HepG2 (cell line): ENCODE data around the gene CD109. TPM values are rescaled to one million over a fixed set of nuclear protein-coding genes. Genes with fewer than 3 reads are reported as not detected.

Source experiments
- ATAC-seq: fragments of 200-7000 bp; cut with Tn5 transposase; 3 replicates; pipeline ENCODE4 v1.9.1; 2020; ENCODE audit warnings: mild to moderate bottlenecking, moderate library complexity
- BruUV-seq: library from RNA; stranded (reverse); fragments of 400-500 nt; replicated peaks from 2 replicates; lab custom pipeline; 2021; lab: Mats Ljungman, UMichigan
- CTCF ChIA-PET: fragments of 300-600 bp; formaldehyde crosslinking; extraction: SDS; loops from one replicate; lab custom pipeline; 2021; ENCODE audit warnings: low total read pairs, inconsistent platforms, low intra/inter-chr PET ratio; lab: Yijun Ruan, JAX
- POLR2A ChIA-PET: fragments of 350-600 bp; sonication (Branson Sonifier 250); formaldehyde crosslinking; loops from one replicate; lab custom pipeline; 2020; ENCODE audit warnings: antibody characterized with exemption, inconsistent platforms; lab: Yijun Ruan, JAX
- DNase-seq: peaks from one replicate; pipeline ENCODE4 v3.0.0-alpha.2; 2015; ENCODE audit warnings: low spot score
- FAIRE-seq: peaks from 3 replicates; lab custom pipeline; 2011; peaks lifted over from hg19 to GRCh38; lab: Jason Lieb, UNC
- H2AFZ ChIP-seq: one replicate; pipeline ENCODE4 v1.6.1; 2011; ENCODE audit warnings: low read length, inconsistent platforms
- H3K27ac ChIP-seq: fragments of 300-600 bp; 3 replicates; pipeline ENCODE4 v1.8.0; 2011; ENCODE audit warnings: mixed run types, mild to moderate bottlenecking, mixed read lengths, low read length, inconsistent platforms; ENCODE audit not compliant: insufficient read depth; ENCODE audit errors: extremely low read length
- H3K27me3 ChIP-seq, 2 experiments: fragments of 200-600 bp in 1 of 2; 2 replicates in 1 of 2; 3 replicates in 1 of 2; pipeline versions ENCODE4 v1.6.0 to v1.8.0; 2011; ENCODE audit warnings: low read length in 2 of 2, mild to moderate bottlenecking in 2 of 2, moderate library complexity in 2 of 2, inconsistent platforms in 1 of 2; ENCODE audit not compliant: insufficient read depth in 2 of 2, control insufficient read depth in 1 of 2
- H3K36me3 ChIP-seq, 2 experiments: fragments of 200-600 bp in 1 of 2; replicated peaks in 1 of 2; 2 replicates in 1 of 2; 3 replicates in 1 of 2; pipeline versions ENCODE4 v1.5.1 to v1.8.0; 2011; ENCODE audit warnings: low read length in 2 of 2, inconsistent platforms in 1 of 2; ENCODE audit not compliant: insufficient read depth in 2 of 2, control insufficient read depth in 1 of 2
- H3K4me1 ChIP-seq: 2 replicates; pipeline ENCODE4 v1.5.1; 2012; ENCODE audit warnings: low read length, inconsistent platforms; ENCODE audit not compliant: insufficient read depth
- H3K4me2 ChIP-seq: 2 replicates; pipeline ENCODE4 v1.6.0; 2011; ENCODE audit warnings: low read depth, low read length, inconsistent platforms
- H3K4me3 ChIP-seq, 3 experiments: fragments of 200-600 bp in 1 of 3; sonication (generic), shearing (Covaris generic) in 1 of 3; replicated peaks in 1 of 3; 2 replicates each; pipeline ENCODE4 v1.5.1; 2011 to 2016; ENCODE audit warnings: low read length in 3 of 3, inconsistent platforms in 2 of 3, low read depth in 2 of 3, mild to moderate bottlenecking in 2 of 3, control low read depth in 1 of 3, mixed read lengths in 1 of 3; ENCODE audit not compliant: insufficient read depth in 1 of 3
- H3K79me2 ChIP-seq: one replicate; pipeline ENCODE4 v1.6.1; 2011; ENCODE audit warnings: low read length, inconsistent platforms; ENCODE audit not compliant: insufficient read depth
- H3K9ac ChIP-seq: 2 replicates; pipeline ENCODE4 v1.6.0; 2011; ENCODE audit warnings: mild to moderate bottlenecking, low read depth, low read length, inconsistent platforms; ENCODE audit not compliant: insufficient read depth
- H3K9me3 ChIP-seq: 2 replicates; pipeline ENCODE4 v1.5.1; 2012; ENCODE audit warnings: mild to moderate bottlenecking, low read length
- H4K20me1 ChIP-seq: 2 replicates; pipeline ENCODE4 v1.6.0; 2011; ENCODE audit warnings: inconsistent platforms, mild to moderate bottlenecking, low read length, moderate library complexity; ENCODE audit not compliant: insufficient read depth
- TMF1 ChIP-seq: sonication (generic); formaldehyde crosslinking; IDR thresholded peaks from 2 replicates; pipeline ENCODE4 v1.8.1; 2022; ENCODE audit warnings: low read depth, missing genetic modification reagents
- ZC3H13 ChIP-seq: sonication (generic); formaldehyde crosslinking; IDR thresholded peaks from 2 replicates; pipeline ENCODE4 v1.8.1; 2023; ENCODE audit warnings: mild to moderate bottlenecking, missing genetic modification reagents, moderate library complexity
- ZNF460 ChIP-seq: sonication (generic); formaldehyde crosslinking; IDR thresholded peaks from 2 replicates; pipeline ENCODE4 v1.5.1; 2020; ENCODE audit warnings: missing genetic modification reagents, mild to moderate bottlenecking, borderline replicate concordance
- ZNF552 ChIP-seq: sonication (generic); formaldehyde crosslinking; IDR thresholded peaks from 2 replicates; pipeline ENCODE4 v1.9.0; 2022; ENCODE audit warnings: missing genetic modification reagents, mild to moderate bottlenecking, borderline replicate concordance
- WGBS: methylation state at CpG from one replicate; pipeline ENCODE4 v1.1.6; 2017; ENCODE audit warnings: low lambda C conversion rate; 5-methylcytosine and 5-hydroxymethylcytosine counted together
- in situ Hi-C: cut with HindIII; loops from 2 replicates; pipeline ENCODE4 v1.10.0; 2017; ENCODE audit warnings: low pct_unique_long_range_greater_than_20kb; ENCODE audit not compliant: extremely low pct_ligation_motif_present
- intact Hi-C: fragments of 100-400 bp; cut with micrococcal nuclease; formaldehyde crosslinking; loops from one replicate; pipeline ENCODE4 v1.10.0; 2022; ENCODE audit not compliant: unreplicated experiment
- polyA plus RNA-seq, 8 experiments: library from polyadenylated mRNA; depleted of rRNA in 3 of 8; stranded (reverse) in 7 of 8; unstranded in 1 of 8; fragments of >200 nt; fragmentation: Illumina TruSeq in 4 of 8; extraction: Trizol in 4 of 8; gene quantifications; 2 replicates each; pipeline versions ENCODE4 v1.2.1 to v1.2.3, GENCODE V29; 2011 to 2016; ENCODE audit warnings: low read depth in 4 of 8, missing spikeins in 1 of 8, mixed read lengths in 1 of 8; ENCODE audit not compliant: insufficient read depth in 1 of 8
- total RNA-seq, 5 experiments: library from RNA; depleted of rRNA; stranded (reverse); fragments of >200 nt; fragmentation: Illumina TruSeq; extraction: Trizol; gene quantifications; 2 replicates each; pipeline ENCODE4 v1.2.3, GENCODE V29; 2016; ENCODE audit warnings: low read depth in 1 of 5
- TF ChIP-seq, protein P1 (sequence below): sonication (generic); formaldehyde crosslinking; IDR thresholded peaks from 2 replicates; pipeline ENCODE4 v1.5.0; 2020; ENCODE audit warnings: mild to moderate bottlenecking, low read depth, missing genetic modification reagents, borderline replicate concordance
- TF ChIP-seq, protein P2 (sequence below): sonication (generic); formaldehyde crosslinking; IDR thresholded peaks from 2 replicates; pipeline ENCODE4 v1.4.0; 2020; ENCODE audit warnings: missing genetic modification reagents, mild to moderate bottlenecking, borderline replicate concordance

The CD109 gene
- total and polyA plus RNA-seq, 2 of the 13 experiments (the other 11 are each of a cell fraction or from before 2014, with no cell fraction given), result 0.93 to 2.1 TPM

GRCh38 chr6:73796881-73797280 is 100.9 kb downstream of the CD109 start (continued):
- TF ChIP-seq, protein P1, sequence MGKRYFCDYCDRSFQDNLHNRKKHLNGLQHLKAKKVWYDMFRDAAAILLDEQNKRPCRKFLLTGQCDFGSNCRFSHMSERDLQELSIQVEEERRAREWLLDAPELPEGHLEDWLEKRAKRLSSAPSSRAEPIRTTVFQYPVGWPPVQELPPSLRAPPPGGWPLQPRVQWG (CRISPR knock-in tag), result no peak
- TF ChIP-seq TMF1 (CRISPR knock-in tag), result no peak
- TF ChIP-seq, all 625 proteins: peak for 0

DNA sequence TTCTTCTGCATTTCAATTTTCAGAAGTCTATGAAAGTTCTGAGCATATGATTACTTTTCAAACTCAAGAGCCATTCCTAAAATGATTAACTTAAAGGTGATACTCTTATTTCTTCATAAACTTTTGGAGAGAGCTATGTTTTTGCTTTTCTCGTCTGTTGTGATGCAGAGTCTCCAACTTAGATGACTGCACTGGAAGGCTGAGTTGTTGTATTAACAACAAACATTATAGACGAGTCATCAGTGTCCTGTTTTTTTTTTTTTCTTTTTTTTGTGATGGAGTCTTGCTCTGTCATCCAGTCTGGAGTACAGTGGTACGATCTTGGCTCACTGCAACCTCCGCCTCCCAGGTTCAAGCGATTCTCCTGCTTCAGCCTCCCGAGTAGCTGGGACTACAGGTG is 101.9 kb downstream of the CD109 start:
- no peaks in the 10 kb centered on the region for H3K9me3 ChIP-seq
- H3K9ac ChIP-seq, result no peak overlapping the region
- in situ Hi-C loops (no loop called here), intact Hi-C loops (no loop called here)
- DNase-seq (no peak), FAIRE-seq (no peak), ATAC-seq (no peak)
- TF ChIP-seq, protein P2, sequence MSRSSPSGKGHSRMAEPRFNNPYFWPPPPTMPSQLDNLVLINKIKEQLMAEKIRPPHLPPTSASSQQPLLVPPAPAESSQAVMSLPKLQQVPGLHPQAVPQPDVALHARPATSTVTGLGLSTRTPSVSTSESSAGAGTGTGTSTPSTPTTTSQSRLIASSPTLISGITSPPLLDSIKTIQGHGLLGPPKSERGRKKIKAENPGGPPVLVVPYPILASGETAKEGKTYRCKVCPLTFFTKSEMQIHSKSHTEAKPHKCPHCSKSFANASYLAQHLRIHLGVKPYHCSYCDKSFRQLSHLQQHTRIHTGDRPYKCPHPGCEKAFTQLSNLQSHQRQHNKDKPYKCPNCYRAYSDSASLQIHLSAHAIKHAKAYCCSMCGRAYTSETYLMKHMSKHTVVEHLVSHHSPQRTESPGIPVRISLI (CRISPR knock-in tag), result no peak
- TF ChIP-seq ZNF552, result no peak
- TF ChIP-seq ZC3H13, result no peak
- no peak for TF ChIP-seq ZNF460 (CRISPR knock-in tag)
- no peaks in the 10 kb centered on the region for H4K20me1 ChIP-seq
- WGBS, result 84% methylated on average over 6 of the region's 6 CpGs
- BruUV-seq, result no TSS peak
- H3K79me2 ChIP-seq, result no peaks in the 10 kb centered on the region
- H2AFZ ChIP-seq, result no peak overlapping the region
- ChIA-PET CTCF (no interaction called here), POLR2A (no interaction called here)
- no peak overlapping the region for H3K4me2 ChIP-seq
- no peaks in the 10 kb centered on the region for H3K27me3 ChIP-seq
- H3K4me3 ChIP-seq, result no peak overlapping the region
- H3K27ac ChIP-seq, result no peak overlapping the region
- no peaks in the 10 kb centered on the region for H3K36me3 ChIP-seq
- peaks cover 15% of the 10 kb centered on the region for H3K4me1 ChIP-seq
